Fibroblast of lung (primary cell): ENCODE data around the gene IQSEC3. TPM values are rescaled to one million over a fixed set of nuclear protein-coding genes. Genes with fewer than 3 reads are reported as not detected.

ENCODE experiments used
- DNase-seq, 2 donors: peaks; one replicate each; pipeline versions ENCODE4 v3.0.0 to v3.0.0-alpha.2; 2010; ENCODE audit warnings: low read depth in 2 of 2
- H2AFZ ChIP-seq: 2 replicates; pipeline ENCODE4 v1.5.1; 2012; ENCODE audit warnings: low read length, control low read depth, inconsistent platforms
- H3K27ac ChIP-seq: 2 replicates; pipeline ENCODE4 v1.5.1; 2011; ENCODE audit warnings: low read length, control low read depth; ENCODE audit not compliant: insufficient read depth
- H3K27me3 ChIP-seq: 2 replicates; pipeline ENCODE4 v1.5.1; 2011; ENCODE audit warnings: mild to moderate bottlenecking, low read length; ENCODE audit not compliant: control insufficient read depth, insufficient read depth
- H3K36me3 ChIP-seq: 2 replicates; pipeline ENCODE4 v1.5.1; 2011; ENCODE audit warnings: low read length; ENCODE audit not compliant: control insufficient read depth, insufficient read depth
- H3K4me1 ChIP-seq: 2 replicates; pipeline ENCODE4 v1.5.1; 2011; ENCODE audit warnings: low read length; ENCODE audit not compliant: control insufficient read depth, insufficient read depth; ENCODE audit errors: extremely low read depth
- H3K4me2 ChIP-seq: 2 replicates; pipeline ENCODE4 v1.5.1; 2011; ENCODE audit warnings: low read length, control low read depth; ENCODE audit not compliant: insufficient read depth; ENCODE audit errors: extremely low read depth
- H3K4me3 ChIP-seq, 4 experiments: fragments of 200-600 bp in 1 of 4; sonication (generic) in 1 of 4; replicated peaks in 1 of 4; 2 replicates each; pipeline ENCODE4 v1.5.1; 2011 to 2016; ENCODE audit warnings: low read length in 4 of 4, low read depth in 3 of 4, mild to moderate bottlenecking in 3 of 4, control low read depth in 2 of 4, inconsistent platforms in 1 of 4, mixed read lengths in 1 of 4; ENCODE audit not compliant: insufficient read depth in 1 of 4; ENCODE audit errors: control extremely low read depth in 1 of 4
- H3K79me2 ChIP-seq: 2 replicates; pipeline ENCODE4 v1.5.1; 2012; ENCODE audit warnings: mild to moderate bottlenecking, low read length, inconsistent platforms; ENCODE audit not compliant: control insufficient read depth, insufficient read depth
- H3K9ac ChIP-seq: 2 replicates; pipeline ENCODE4 v1.5.1; 2011; ENCODE audit warnings: mild to moderate bottlenecking, low read length, control low read depth; ENCODE audit not compliant: insufficient read depth
- H3K9me3 ChIP-seq: 2 replicates; pipeline ENCODE4 v1.5.1; 2012; ENCODE audit warnings: low read depth, low read length; ENCODE audit not compliant: control insufficient read depth, insufficient read depth
- H4K20me1 ChIP-seq: 2 replicates; pipeline ENCODE4 v1.5.1; 2011; ENCODE audit warnings: low read length; ENCODE audit not compliant: control insufficient read depth, insufficient read depth; ENCODE audit errors: extremely low read depth
- EZH2 ChIP-seq: IDR thresholded peaks from 2 replicates; pipeline ENCODE4 v1.5.1; 2012; ENCODE audit warnings: low read length, control low read depth, mild to moderate bottlenecking; ENCODE audit errors: missing control alignments
- polyA plus RNA-seq, 2 donors: library from polyadenylated mRNA; depleted of rRNA in 1 of 2; stranded (reverse) in 1 of 2; unstranded in 1 of 2; fragments of >200 nt; gene quantifications; 2 replicates each; pipeline ENCODE4 v1.2.1, GENCODE V29; 2011 to 2012; ENCODE audit warnings: missing spikeins in 1 of 2
- total RNA-seq: library from RNA; depleted of rRNA; stranded (reverse); fragments of >200 nt; gene quantifications from 2 replicates; pipeline ENCODE4 v1.2.1, GENCODE V29; 2014
- TF ChIP-seq, protein P1 (sequence below), 2 donors: IDR thresholded peaks in 1 of 2; conservative IDR thresholded peaks in 1 of 2; 1 replicate in 1 of 2; 2 replicates in 1 of 2; pipeline ENCODE4 v1.5.1; 2011 to 2012; ENCODE audit warnings: low read length in 2 of 2, control low read depth in 1 of 2, inconsistent platforms in 1 of 2, low read depth in 1 of 2, mild to moderate bottlenecking in 1 of 2

The IQSEC3 gene
- total and polyA plus RNA-seq, 2 donors (not counting 1 experiment from before 2014, with no cell fraction given): 0.14 to 1.3 TPM

DNA sequence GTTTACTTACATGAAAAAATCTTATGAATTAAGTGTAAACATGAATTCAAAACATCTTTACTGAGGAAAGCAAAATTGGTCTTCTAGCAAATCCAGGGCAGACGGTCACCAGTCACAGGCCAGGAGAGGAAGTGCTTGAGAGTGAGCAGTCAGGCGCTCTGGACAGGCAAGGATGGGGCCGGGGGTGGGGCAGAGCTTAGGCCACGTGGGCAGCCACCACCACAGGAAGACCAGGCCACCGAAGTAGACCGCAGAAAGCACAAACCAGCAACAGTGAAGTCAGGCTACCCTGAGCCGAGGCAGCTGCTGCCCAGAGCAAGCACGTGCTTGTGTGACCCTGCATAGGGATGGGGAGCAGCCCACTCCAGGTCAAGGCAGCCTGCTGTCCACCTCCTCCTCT is 113.9 kb downstream of the IQSEC3 start:
- Histone ChIP-seq H3K9ac (no peak overlapping the region), H2AFZ (no peak overlapping the region), H3K27ac (no peak overlapping the region), H4K20me1 (no peaks in the 10 kb centered on the region), H3K79me2 (no peaks in the 10 kb centered on the region), H3K36me3 (no peaks in the 10 kb centered on the region), H3K9me3 (no peaks in the 10 kb centered on the region), H3K4me2 (no peak overlapping the region), H3K27me3 (no peaks in the 10 kb centered on the region), H3K4me3 (no peak overlapping the region), H3K4me1 (peaks cover 21% of the 10 kb centered on the region)
- DNase-seq: peak; percentile 42 to 49
- TF ChIP-seq, protein P1, sequence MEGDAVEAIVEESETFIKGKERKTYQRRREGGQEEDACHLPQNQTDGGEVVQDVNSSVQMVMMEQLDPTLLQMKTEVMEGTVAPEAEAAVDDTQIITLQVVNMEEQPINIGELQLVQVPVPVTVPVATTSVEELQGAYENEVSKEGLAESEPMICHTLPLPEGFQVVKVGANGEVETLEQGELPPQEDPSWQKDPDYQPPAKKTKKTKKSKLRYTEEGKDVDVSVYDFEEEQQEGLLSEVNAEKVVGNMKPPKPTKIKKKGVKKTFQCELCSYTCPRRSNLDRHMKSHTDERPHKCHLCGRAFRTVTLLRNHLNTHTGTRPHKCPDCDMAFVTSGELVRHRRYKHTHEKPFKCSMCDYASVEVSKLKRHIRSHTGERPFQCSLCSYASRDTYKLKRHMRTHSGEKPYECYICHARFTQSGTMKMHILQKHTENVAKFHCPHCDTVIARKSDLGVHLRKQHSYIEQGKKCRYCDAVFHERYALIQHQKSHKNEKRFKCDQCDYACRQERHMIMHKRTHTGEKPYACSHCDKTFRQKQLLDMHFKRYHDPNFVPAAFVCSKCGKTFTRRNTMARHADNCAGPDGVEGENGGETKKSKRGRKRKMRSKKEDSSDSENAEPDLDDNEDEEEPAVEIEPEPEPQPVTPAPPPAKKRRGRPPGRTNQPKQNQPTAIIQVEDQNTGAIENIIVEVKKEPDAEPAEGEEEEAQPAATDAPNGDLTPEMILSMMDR (conservative IDR thresholded peaks at IDR 0.05 in 1 of 2, IDR thresholded peaks at IDR 0.05 in 1 of 2; ENCODE audit: low read depth in 1 of 2, low read length in 2 of 2): no peak
- TF ChIP-seq EZH2: no peak

DNA sequence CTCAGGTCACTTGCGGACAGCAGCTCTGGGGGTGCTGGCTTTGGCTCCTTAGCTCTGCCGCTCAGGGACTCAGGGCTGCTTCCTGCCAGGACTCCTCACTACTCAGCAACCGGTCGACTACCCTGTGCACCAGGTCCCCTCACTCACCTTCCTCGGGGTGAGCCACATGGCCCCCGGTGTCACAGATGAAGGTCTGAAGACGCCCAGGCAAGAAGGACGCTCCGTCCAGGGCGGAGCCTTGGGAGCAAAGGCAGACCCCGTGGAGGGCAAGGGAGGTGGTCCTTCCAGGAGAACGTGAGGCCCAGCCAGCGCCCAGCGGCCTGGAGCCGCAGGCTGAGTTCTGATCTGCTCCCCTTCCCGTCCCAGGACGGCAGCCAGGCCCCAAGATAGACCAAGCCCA is 115.4 kb downstream of the IQSEC3 start:
- peaks cover 14% of the 10 kb centered on the region for H3K4me1 ChIP-seq
- H4K20me1 ChIP-seq: no peaks in the 10 kb centered on the region
- no peaks in the 10 kb centered on the region for H3K27me3 ChIP-seq
- H3K27ac ChIP-seq: no peak overlapping the region
- H2AFZ ChIP-seq: no peak overlapping the region
- no peaks in the 10 kb centered on the region for H3K9me3 ChIP-seq
- DNase-seq: no peak
- no peak overlapping the region for H3K4me2 ChIP-seq
- no peaks in the 10 kb centered on the region for H3K79me2 ChIP-seq
- TF ChIP-seq, protein P1 (conservative IDR thresholded peaks at IDR 0.05 in 1 of 2, IDR thresholded peaks at IDR 0.05 in 1 of 2; ENCODE audit: low read depth in 1 of 2, low read length in 2 of 2): no peak
- no peak for TF ChIP-seq EZH2
- no peak overlapping the region for H3K4me3 ChIP-seq
- no peaks in the 10 kb centered on the region for H3K36me3 ChIP-seq
- no peak overlapping the region for H3K9ac ChIP-seq

DNA sequence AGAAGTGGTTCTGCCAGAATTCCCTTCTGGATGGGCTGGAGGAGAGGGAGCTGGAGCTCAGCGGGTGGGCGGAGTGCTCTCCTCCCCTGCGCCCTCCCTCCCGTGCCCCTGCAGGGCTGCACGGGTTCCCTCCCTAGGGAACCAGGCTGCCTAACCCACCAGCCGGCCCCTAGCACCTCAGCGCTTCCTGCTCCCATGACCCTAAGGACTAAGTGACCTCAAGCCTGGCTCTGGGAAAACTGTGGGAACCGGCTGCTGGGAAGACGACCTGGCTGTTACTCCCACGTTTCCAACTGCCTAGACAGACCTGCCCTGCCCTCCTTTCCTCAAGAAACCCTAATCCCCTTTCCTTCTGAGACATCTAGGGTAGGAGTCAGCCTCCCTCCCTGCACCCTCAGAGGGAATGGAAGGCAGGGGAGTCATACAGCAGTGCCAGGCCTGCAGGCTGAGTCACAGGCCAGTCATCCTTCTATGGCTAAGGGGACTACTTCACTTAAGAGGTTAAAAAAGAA is 115.9 kb downstream of the IQSEC3 start:
- H4K20me1 ChIP-seq: no peaks in the 10 kb centered on the region
- TF ChIP-seq, protein P1 (conservative IDR thresholded peaks at IDR 0.05 in 1 of 2, IDR thresholded peaks at IDR 0.05 in 1 of 2; ENCODE audit: low read depth in 1 of 2, low read length in 2 of 2): no peak
- TF ChIP-seq EZH2: no peak
- no peaks in the 10 kb centered on the region for H3K79me2 ChIP-seq
- no peaks in the 10 kb centered on the region for H3K9me3 ChIP-seq
- no peak overlapping the region for H3K4me2 ChIP-seq
- no peak overlapping the region for H3K4me3 ChIP-seq
- peaks cover 9% of the 10 kb centered on the region for H3K4me1 ChIP-seq
- no peaks in the 10 kb centered on the region for H3K36me3 ChIP-seq
- peak overlapping the region; percentile 17 for H2AFZ ChIP-seq
- peak; percentile 70 to 83 for DNase-seq
- peak overlapping the region; percentile 16 for H3K27ac ChIP-seq
- no peak overlapping the region for H3K9ac ChIP-seq
- H3K27me3 ChIP-seq: no peaks in the 10 kb centered on the region
